GM06990 (cell line): ENCODE data around the gene BBS7.

Experiments used
- DNase-seq: peaks from one replicate; pipeline ENCODE4 v3.0.0-alpha.2; 2011; ENCODE audit not compliant: insufficient read length; ENCODE audit errors: extremely low read depth
- H3K27me3 ChIP-seq: replicated peaks from 2 replicates; pipeline ENCODE4 v1.6.0; 2011; ENCODE audit warnings: low read length; ENCODE audit not compliant: control insufficient read depth, insufficient read depth
- H3K36me3 ChIP-seq: 2 replicates; pipeline ENCODE4 v1.5.1; 2011; ENCODE audit warnings: low read length; ENCODE audit not compliant: control insufficient read depth, insufficient read depth
- H3K4me3 ChIP-seq: replicated peaks from 2 replicates; pipeline ENCODE4 v1.5.1; 2011; ENCODE audit warnings: low read depth, mild to moderate bottlenecking, control low read depth, low read length
- CTCF ChIP-seq: IDR thresholded peaks from 2 replicates; pipeline ENCODE4 v1.5.1; 2011; ENCODE audit warnings: low read length, control low read depth, mild to moderate bottlenecking, inconsistent platforms; ENCODE audit not compliant: insufficient read depth, poor library complexity, severe bottlenecking

Gene BBS7

GRCh38 chr4:121801715-121802075 is 68.6 kb downstream of the BBS7 start:
- TF ChIP-seq CTCF: no peak
- peak overlapping the region; percentile 80 for H3K4me3 ChIP-seq
- peaks cover 4% of the 10 kb centered on the region; the same call in 1 of the 2 replicates for H3K36me3 ChIP-seq
- no peak for DNase-seq
- H3K27me3 ChIP-seq: no peaks in the 10 kb centered on the region

- Histone ChIP-seq H3K36me3 (peaks cover 4% of the 10 kb centered on the region; the same call in 1 of the 2 replicates), H3K4me3 (peak within 1 kb of the TSS; percentile 80), H3K27me3 (no peaks in the 10 kb centered on the region)
- no peak for TF ChIP-seq CTCF
- peak; percentile 90 for DNase-seq
Measured at GRCh38 chr4:121800961-121801714, 69.1 kb downstream of the BBS7 start, which contains the start of gene EXOSC9. TSS of gene EXOSC9 (plus strand) at chr4:121801323. CDS start at chr4:121801425, 102 bp downstream.

- Histone ChIP-seq H3K4me3 (peak overlapping the region; percentile 80), H3K27me3 (no peaks in the 10 kb centered on the region), H3K36me3 (peaks cover 4% of the 10 kb centered on the region; the same call in 1 of the 2 replicates)
- no peak for DNase-seq
- TF ChIP-seq CTCF: no peak
Measured at GRCh38 chr4:121800638-121800960, 69.7 kb downstream of the BBS7 start.

GRCh38 chr4:121799867-121800501 is 70.3 kb downstream of the BBS7 start:
- no peak for DNase-seq
- H3K36me3 ChIP-seq: peaks cover 4% of the 10 kb centered on the region; the same call in 1 of the 2 replicates
- no peaks in the 10 kb centered on the region for H3K27me3 ChIP-seq
- peak overlapping the region; percentile 80 for H3K4me3 ChIP-seq
- no peak for TF ChIP-seq CTCF

GRCh38 chr4:121799208-121799823 is 71.0 kb downstream of the BBS7 start:
- TF ChIP-seq CTCF: no peak
- Histone ChIP-seq H3K27me3 (no peaks in the 10 kb centered on the region), H3K4me3 (no peak overlapping the region), H3K36me3 (peaks cover 4% of the 10 kb centered on the region; the same call in 1 of the 2 replicates)
- no peak for DNase-seq
